ENCODE data around the gene SH3TC2.
A peak's percentile ranks its signal among the peaks of the same experiment; 100 is the strongest.

SH3TC2 gene

GRCh38 chr5:149060325-149060724 is 2.5 kb downstream of the SH3TC2 start:
- DNase-seq = peak; percentile 37

GRCh38 chr5:149056616-149057165 is 6.2 kb downstream of the SH3TC2 start:
- peak; percentile 42 for DNase-seq

DNA sequence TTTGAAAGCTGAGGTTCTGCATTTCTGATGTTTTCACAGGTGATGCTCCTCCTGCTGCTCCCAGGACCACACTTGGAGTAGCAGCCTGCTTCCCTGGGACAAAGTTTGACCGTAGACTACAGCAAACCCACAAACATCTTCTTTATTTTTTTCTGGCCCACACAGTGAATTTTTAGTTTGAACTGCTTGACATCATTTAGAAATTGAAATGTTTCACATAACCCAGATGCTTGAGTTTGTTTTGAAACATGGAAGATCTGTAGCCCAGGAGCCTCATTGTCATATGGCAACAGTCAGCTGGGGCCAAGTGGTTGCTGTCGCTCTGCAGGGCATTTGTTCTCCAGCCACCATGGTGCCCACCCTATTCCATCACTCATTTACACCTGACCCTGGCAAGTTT is 8.4 kb downstream of the SH3TC2 start:
- DNase-seq = peak; percentile 23

DNA sequence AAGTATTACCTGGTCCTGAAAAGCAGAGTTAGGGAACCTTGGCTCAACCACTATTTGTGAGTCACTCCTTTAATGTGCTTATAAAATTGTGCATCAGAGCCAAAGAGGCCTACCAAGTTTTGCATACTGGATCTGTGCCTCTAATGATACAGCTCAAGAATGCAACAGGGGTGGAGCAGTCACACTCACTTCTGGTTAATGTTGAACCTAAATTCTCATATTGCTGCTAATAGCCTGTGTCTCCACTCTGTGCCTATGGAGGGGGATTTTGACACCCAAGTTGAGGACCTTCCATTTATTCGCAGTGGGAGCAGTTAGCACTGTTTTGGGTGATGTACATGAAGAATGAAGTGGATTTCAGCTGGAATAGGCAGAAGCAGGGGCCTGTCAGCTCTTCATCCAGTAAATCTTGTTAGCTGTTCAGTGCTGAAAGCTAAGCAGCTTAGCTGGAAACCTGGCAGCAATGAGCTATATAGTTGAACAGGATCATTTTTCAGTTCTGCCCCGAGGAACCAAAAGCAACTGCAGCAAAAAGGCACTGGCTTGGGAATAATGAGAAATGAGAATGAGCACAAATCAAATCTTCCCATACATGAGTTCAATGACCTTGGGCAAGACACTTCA is 9.7 kb downstream of the SH3TC2 start:
- DNase-seq = peak; percentile 68

DNA sequence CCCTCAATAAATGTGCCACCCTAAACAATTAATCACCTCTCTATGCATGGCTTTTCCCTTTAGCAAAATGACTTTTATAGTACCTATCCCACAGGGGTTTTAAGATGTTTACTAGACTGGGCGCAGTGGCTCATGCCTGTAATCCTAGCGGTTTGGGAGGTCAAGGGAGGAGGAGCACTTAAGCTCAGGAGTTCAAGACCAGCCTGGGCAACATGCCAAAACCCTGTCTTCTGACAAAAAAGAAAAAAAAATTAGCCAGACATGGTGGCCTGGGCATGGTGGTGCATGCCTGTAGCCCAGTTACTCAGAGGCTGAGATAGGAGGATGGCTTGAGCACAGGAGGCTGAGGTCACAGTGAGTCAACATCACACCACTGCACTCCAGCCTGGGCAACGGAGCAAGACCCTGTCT is 13.5 kb downstream of the SH3TC2 start:
- DNase-seq = no peak

GRCh38 chr5:149048811-149049210 is 14.1 kb downstream of the SH3TC2 start:
- no peak for DNase-seq

- DNase-seq = no peak
Measured at GRCh38 chr5:149047462-149047861, 15.4 kb downstream of the SH3TC2 start.

GRCh38 chr5:149046196-149046829 is 16.5 kb downstream of the SH3TC2 start:
- DNase-seq = peak; percentile 31

DNA sequence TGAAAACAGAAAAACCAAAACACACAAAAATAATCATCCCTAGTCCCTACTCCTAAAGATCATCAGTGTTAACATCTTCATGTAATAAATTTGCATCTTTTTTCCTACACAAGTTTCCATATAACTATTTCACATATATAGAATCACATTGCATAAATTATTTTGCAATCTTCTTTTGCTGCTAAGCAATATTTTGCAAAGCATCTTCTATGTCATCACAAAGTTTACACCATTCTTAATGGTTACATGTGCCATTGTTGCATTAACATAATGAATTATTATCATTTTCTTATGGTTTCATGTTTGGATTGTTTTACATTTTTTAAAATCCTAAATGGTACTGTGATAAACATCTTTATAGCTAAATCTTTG is 17.8 kb downstream of the SH3TC2 start:
- no peak for DNase-seq

GRCh38 chr5:149044453-149045088 is 18.3 kb downstream of the SH3TC2 start:
- no peak for DNase-seq

DNA sequence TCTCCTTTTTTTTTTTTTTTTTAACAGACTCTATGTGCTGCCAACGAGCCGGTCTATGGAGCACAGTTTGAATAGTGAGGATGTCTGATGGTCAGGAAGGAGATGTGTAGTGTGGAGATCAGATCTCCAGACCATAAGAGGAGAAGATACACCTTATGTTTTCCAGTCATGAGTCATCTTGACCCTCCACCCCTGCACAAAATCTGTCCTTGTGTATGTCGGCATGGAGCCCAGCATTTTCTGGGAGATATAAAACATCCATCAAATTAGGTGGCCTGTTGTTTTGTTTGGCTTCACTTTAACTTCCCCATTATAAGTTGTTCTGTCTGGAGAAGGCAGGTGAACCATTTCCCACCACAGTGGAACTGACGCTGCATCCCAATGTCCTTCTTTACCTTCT is 19.2 kb downstream of the SH3TC2 start:
- no peak for DNase-seq

GRCh38 chr5:149042865-149043264 is 20.0 kb downstream of the SH3TC2 start:
- no peak for DNase-seq

- no peak for DNase-seq
Measured at GRCh38 chr5:149041242-149041641, 21.6 kb downstream of the SH3TC2 start.

- DNase-seq = no peak
Measured at GRCh38 chr5:149040421-149040820, 22.4 kb downstream of the SH3TC2 start.

- DNase-seq = no peak
Measured at GRCh38 chr5:149039506-149039905, 23.4 kb downstream of the SH3TC2 start.

GRCh38 chr5:149038336-149039080 is 24.4 kb downstream of the SH3TC2 start:
- no peak for DNase-seq

DNA sequence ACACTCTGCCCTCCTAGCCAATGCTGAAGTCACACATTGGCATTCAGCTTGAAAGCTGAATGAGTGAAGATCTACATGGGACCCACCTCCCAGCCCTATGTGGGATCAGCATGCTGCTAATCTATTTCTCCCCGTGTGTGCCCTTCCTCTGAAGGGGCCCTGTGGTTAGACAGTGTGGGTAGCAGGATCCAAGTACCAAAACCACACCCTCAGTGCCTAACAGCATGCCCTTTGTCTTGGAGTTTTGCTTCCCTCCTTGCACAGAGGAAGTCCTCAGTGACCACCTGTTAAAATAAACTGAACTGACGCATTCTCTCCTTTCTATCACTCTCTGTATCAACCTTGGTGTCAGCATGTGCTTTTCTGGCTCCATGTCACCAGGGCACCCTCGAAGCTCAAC is 25.0 kb downstream of the SH3TC2 start:
- no peak for DNase-seq

GRCh38 chr5:149036970-149037369 is 25.9 kb downstream of the SH3TC2 start:
- no peak for DNase-seq

DNA sequence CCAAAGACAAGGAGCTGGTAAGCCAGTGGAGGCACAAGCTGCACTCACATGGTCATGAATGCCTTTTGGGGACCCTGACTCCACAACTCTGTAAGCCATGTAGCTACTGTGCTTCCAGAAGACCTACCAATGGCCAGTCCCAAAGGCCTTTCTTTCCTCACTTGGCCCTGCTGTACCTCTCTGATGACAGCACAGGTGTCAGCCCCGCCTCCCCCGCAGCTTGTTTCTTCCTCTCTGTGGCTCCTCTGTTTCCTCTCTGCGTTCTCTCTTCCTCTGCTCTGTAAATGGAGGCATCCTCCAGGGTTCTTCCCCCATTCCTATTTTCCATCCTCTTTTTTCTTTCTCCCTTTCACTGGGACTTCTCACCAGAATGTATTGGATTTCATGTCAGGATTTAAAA is 26.7 kb downstream of the SH3TC2 start:
- no peak for DNase-seq

DNA sequence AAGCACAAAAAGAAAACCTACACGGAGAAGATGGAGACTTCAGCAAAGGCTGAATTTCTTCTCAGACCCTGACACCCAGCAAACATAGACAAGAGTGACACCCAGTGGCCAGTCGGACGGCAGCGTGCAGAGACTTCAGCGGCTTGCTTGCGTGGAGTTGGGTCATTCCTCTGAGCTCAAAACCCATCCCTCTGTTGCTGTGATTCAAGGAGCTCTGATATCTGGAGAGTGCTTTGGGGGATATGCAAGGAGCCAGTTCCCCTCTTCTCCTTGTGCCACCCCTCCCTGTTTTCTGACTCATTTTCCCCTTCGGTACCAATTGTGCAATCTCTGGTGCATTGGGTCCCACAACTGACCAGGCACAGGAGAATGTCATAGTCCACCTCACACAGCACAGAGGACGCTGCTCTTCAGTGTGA is 27.5 kb downstream of the SH3TC2 start:
- peak; percentile 74 for DNase-seq

GRCh38 chr5:149030838-149031397 is 31.9 kb downstream of the SH3TC2 start:
- DNase-seq = no peak

GRCh38 chr5:149030392-149030791 is 32.5 kb downstream of the SH3TC2 start:
- peak; percentile 25 for DNase-seq

- no peak for DNase-seq
Measured at GRCh38 chr5:149028984-149029383, 33.9 kb downstream of the SH3TC2 start.

All from fibroblast of skin of abdomen (primary cell).